Body of pancreas (tissue), 4 donors: ENCODE results near the gene LRRC2.

Experiments used
- POLR2A ChIP-seq, 3 donors: fragments of 450-650 bp; IDR thresholded peaks; one replicate each; pipeline ENCODE4 v1.6.1; 2016; ENCODE audit warnings: antibody characterized with exemption in 3 of 3, mild to moderate bottlenecking in 2 of 3
- TF ChIP-seq, protein P1 (sequence below), 7 experiments: fragments of 450-650 bp in 4 of 7; fragments of 200-600 bp in 3 of 7; sonication (generic) in 3 of 7; IDR thresholded peaks; one replicate each; pipeline ENCODE4 v1.5.1; 2016 to 2019; ENCODE audit warnings: antibody characterized with exemption in 7 of 7

DNA sequence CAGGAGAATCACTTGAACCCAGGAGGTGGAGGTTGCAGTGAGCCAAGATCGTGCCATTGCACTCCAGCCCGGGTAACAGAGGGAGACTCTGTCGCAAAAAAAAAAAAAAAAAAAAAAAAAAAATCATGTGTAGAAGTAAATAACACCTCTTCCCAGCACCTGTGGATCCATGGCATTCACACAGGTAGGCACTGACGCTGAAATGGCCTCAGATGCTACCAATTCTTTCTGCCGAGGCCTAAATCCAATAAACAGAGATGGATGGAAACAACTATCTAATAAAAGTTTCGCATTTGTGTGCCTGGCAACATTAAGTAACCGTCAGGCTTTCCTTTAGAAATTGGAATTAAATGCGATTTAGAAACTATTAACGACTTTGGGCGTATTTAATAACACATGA, 10.3 kb upstream of the LRRC2 start:
- TF ChIP-seq POLR2A (IDR thresholded peaks at IDR 0.05): no peak
- TF ChIP-seq, protein P1, sequence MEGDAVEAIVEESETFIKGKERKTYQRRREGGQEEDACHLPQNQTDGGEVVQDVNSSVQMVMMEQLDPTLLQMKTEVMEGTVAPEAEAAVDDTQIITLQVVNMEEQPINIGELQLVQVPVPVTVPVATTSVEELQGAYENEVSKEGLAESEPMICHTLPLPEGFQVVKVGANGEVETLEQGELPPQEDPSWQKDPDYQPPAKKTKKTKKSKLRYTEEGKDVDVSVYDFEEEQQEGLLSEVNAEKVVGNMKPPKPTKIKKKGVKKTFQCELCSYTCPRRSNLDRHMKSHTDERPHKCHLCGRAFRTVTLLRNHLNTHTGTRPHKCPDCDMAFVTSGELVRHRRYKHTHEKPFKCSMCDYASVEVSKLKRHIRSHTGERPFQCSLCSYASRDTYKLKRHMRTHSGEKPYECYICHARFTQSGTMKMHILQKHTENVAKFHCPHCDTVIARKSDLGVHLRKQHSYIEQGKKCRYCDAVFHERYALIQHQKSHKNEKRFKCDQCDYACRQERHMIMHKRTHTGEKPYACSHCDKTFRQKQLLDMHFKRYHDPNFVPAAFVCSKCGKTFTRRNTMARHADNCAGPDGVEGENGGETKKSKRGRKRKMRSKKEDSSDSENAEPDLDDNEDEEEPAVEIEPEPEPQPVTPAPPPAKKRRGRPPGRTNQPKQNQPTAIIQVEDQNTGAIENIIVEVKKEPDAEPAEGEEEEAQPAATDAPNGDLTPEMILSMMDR (IDR thresholded peaks at IDR 0.05): no peak
